Measurements from ENCODE around the gene SPAG5.

The SPAG5 gene, protein sequence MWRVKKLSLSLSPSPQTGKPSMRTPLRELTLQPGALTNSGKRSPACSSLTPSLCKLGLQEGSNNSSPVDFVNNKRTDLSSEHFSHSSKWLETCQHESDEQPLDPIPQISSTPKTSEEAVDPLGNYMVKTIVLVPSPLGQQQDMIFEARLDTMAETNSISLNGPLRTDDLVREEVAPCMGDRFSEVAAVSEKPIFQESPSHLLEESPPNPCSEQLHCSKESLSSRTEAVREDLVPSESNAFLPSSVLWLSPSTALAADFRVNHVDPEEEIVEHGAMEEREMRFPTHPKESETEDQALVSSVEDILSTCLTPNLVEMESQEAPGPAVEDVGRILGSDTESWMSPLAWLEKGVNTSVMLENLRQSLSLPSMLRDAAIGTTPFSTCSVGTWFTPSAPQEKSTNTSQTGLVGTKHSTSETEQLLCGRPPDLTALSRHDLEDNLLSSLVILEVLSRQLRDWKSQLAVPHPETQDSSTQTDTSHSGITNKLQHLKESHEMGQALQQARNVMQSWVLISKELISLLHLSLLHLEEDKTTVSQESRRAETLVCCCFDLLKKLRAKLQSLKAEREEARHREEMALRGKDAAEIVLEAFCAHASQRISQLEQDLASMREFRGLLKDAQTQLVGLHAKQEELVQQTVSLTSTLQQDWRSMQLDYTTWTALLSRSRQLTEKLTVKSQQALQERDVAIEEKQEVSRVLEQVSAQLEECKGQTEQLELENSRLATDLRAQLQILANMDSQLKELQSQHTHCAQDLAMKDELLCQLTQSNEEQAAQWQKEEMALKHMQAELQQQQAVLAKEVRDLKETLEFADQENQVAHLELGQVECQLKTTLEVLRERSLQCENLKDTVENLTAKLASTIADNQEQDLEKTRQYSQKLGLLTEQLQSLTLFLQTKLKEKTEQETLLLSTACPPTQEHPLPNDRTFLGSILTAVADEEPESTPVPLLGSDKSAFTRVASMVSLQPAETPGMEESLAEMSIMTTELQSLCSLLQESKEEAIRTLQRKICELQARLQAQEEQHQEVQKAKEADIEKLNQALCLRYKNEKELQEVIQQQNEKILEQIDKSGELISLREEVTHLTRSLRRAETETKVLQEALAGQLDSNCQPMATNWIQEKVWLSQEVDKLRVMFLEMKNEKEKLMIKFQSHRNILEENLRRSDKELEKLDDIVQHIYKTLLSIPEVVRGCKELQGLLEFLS

DNA sequence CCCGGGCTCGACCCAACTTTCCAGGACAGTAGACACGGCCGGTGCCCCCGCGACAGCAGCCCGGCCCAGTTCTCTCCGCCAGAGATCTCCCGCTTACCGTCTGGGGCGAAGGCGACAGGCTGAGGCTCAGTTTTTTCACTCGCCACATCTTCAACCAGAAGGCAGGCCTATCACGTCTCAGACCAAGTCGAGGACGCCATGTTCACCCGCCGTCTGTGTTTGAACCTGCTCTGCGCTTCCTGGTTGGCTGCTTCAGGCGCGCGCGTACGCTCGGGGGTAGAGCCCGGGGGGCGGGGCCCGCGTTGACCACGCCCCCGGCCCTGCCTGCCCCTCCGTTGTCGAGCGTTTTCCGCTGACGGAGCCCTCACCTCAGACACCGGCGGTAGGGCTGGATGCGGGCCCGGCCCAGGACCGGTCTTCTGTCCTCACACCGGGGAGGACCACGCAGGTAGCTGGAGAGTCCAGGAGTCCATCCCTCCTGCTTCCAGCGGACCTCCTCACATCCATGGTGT, at the start of gene SPAG5:
Gene SPAG5 (minus strand): TSS at position 227 of the 512 bp plus-strand sequence. CDS start 79 bp downstream, at position 148.
- no peak for TF ChIP-seq CTCF (IDR thresholded peaks at IDR 0.05)
- DNase-seq (ENCODE audit: low spot score) = peak; percentile 94
- Histone ChIP-seq H3K27ac (peak within 1 kb of the TSS; percentile 90 to 92), H3K4me3 (peak within 1 kb of the TSS; percentile 73)

GRCh38 chr17:28646039-28646754, 47.4 kb upstream of the SPAG5 start:
- peak overlapping the region; percentile 83 to 94 for H3K27ac ChIP-seq
- TF ChIP-seq CTCF (IDR thresholded peaks at IDR 0.05) = no peak
- no peak for DNase-seq (ENCODE audit: low spot score)
- H3K4me3 ChIP-seq = peak overlapping the region; percentile 95

GRCh38 chr17:28645576-28645939, 46.7 kb upstream of the SPAG5 start:
- TF ChIP-seq CTCF (IDR thresholded peaks at IDR 0.05) = no peak
- DNase-seq (ENCODE audit: low spot score) = no peak
- Histone ChIP-seq H3K4me3 (peak overlapping the region; percentile 95), H3K27ac (peak overlapping the region; percentile 83 to 94)

GRCh38 chr17:28644787-28645575, 46.2 kb upstream of the SPAG5 start, which contains the start of gene BLTP2:
Gene BLTP2, minus strand, starts transcription at chr17:28645158. Its CDS starts 102 bp downstream, at chr17:28645056.
- peak; percentile 96 for DNase-seq (ENCODE audit: low spot score)
- Histone ChIP-seq H3K27ac (peak within 1 kb of the TSS; percentile 83 to 94), H3K4me3 (peak within 1 kb of the TSS; percentile 95)
- TF ChIP-seq CTCF (IDR thresholded peaks at IDR 0.05) = no peak

DNA sequence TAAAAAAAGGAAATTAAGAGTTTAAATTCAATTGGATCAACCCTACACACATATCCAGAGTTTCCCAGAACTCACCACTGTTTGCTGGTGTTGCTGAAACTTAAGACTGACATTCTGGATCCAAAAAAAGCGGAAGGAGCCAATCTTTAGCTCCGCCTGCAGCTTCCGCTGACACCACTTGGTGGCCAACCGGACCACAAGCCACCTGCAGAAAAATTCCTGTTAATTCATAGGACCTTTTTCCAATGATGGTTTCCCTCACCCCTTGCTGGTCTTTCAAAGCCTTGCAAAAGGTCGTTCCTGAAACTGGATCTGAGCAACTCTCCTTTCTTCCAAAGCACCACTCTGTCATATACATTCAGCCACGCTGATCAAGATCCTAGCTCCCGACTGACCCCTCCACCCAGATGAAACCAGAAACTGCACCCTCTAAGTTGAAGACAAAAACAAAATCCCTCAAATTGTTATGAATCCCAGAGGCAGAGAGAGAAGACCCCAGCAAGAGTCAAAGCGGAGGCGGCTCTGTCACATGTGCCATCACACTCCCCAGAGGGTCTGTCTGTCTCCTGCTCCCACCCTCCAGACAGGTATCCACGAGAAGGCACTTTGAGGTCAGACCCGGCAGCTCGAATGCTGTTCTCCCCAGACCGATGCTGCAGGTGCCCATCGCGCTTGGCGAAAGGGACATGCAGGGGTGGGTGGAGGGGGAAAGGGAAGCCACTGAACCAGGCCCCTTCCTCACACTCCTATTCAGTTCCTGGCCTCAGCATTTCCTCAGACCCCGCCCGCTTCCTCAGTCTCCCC, 45.4 kb upstream of the SPAG5 start:
- no peak for DNase-seq (ENCODE audit: low spot score)
- no peak for TF ChIP-seq CTCF (IDR thresholded peaks at IDR 0.05)
- Histone ChIP-seq H3K4me3 (peak overlapping the region; percentile 95), H3K27ac (peak overlapping the region; percentile 83 to 94)
